GM20431 (cell line): Measurements from ENCODE around the gene TGIF1.

Experiments used
- in situ Hi-C: fragments of 300-500 bp; cut with MseI, MboI; formaldehyde crosslinking; loops from one replicate; pipeline ENCODE4 v1.15.0; 2020; ENCODE audit warnings: low sequenced_read_pairs; ENCODE audit not compliant: unreplicated experiment

TGIF1 gene

GRCh38 chr18:3478262-3478978 is 28.4 kb downstream of the TGIF1 start:
- in situ Hi-C loops = no loop called here

- in situ Hi-C loops = no loop called here
Measured at GRCh38 chr18:3479978-3480509, 30.1 kb downstream of the TGIF1 start.

GRCh38 chr18:3480827-3481573 is 31.0 kb downstream of the TGIF1 start:
- in situ Hi-C loops = no loop called here

- in situ Hi-C loops = no loop called here
Measured at GRCh38 chr18:3481696-3482210, 31.8 kb downstream of the TGIF1 start.

GRCh38 chr18:3482258-3482657 is 32.3 kb downstream of the TGIF1 start:
- in situ Hi-C loops = no loop called here

- in situ Hi-C loops = no loop called here
Measured at GRCh38 chr18:3485153-3486149, 35.5 kb downstream of the TGIF1 start.

- in situ Hi-C loops = no loop called here
Measured at GRCh38 chr18:3486512-3486911, 36.5 kb downstream of the TGIF1 start.

GRCh38 chr18:3489462-3489861 is 39.5 kb downstream of the TGIF1 start:
- in situ Hi-C loops = no loop called here

GRCh38 chr18:3491981-3492555 is 42.1 kb downstream of the TGIF1 start:
- in situ Hi-C loops = no loop called here

GRCh38 chr18:3492721-3493120 is 42.7 kb downstream of the TGIF1 start:
- in situ Hi-C loops = no loop called here

- in situ Hi-C loops = no loop called here
Measured at GRCh38 chr18:3493501-3494244, 43.7 kb downstream of the TGIF1 start.

- in situ Hi-C loops = no loop called here
Measured at GRCh38 chr18:3494245-3494526, 44.2 kb downstream of the TGIF1 start.

GRCh38 chr18:3494569-3494968 is 44.6 kb downstream of the TGIF1 start:
- in situ Hi-C loops = no loop called here

- in situ Hi-C loops = no loop called here
Measured at GRCh38 chr18:3495691-3496430, 45.9 kb downstream of the TGIF1 start.

- in situ Hi-C loops = no loop called here
Measured at GRCh38 chr18:3498698-3499471, 48.9 kb downstream of the TGIF1 start.

- in situ Hi-C loops = no loop called here
Measured at GRCh38 chr18:3499501-3499900, 49.5 kb downstream of the TGIF1 start.

GRCh38 chr18:3500016-3500415 is 50.0 kb downstream of the TGIF1 start:
- in situ Hi-C loops = no loop called here

- in situ Hi-C loops = no loop called here
Measured at GRCh38 chr18:3502650-3503049, 52.7 kb downstream of the TGIF1 start.
